Gastroesophageal sphincter (tissue), 2 donors: ENCODE measurements around the gene SMIM33.

ENCODE experiments used
- EP300 ChIP-seq: sonication (generic); formaldehyde crosslinking; IDR thresholded peaks from one replicate; pipeline ENCODE4 v1.6.1; 2017; ENCODE audit warnings: antibody characterized with exemption, mild to moderate bottlenecking
- POLR2A ChIP-seq, 2 donors: fragments of 450-650 bp; IDR thresholded peaks; one replicate each; pipeline ENCODE4 v1.6.1; 2017; ENCODE audit warnings: antibody characterized with exemption in 2 of 2, mild to moderate bottlenecking in 2 of 2, moderate library complexity in 1 of 2

DNA sequence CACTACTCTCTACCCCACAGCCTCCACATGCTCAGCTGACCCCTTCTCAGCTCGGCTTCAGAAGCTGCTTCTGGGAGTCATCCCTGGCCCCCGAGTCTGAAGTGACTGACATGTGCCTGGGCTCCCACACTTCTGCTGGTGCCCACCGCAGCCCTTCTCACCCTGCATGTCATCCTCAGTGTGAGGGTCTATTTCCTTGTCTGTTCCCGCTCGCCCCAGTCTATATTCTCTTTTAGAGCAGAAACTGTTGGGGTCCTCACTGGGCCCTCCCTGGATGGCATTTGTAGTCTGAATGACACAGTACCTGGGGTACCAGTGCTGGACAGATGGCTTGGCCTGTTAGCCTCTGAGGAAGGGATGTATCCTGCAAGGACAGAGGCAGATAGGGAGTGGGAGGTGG lies 13.6 kb upstream of the SMIM33 start:
- TF ChIP-seq EP300 (no peak), POLR2A (IDR thresholded peaks at IDR 0.05) (no peak)
